ENCODE measurements around the gene TAS2R16.

GRCh38 chr7:122987463-122987862 lies 8.0 kb downstream of the TAS2R16 start:
- TF ChIP-seq CTCF (conservative IDR thresholded peaks at IDR 0.05 in 1 of 2, IDR thresholded peaks at IDR 0.05 in 1 of 2; ENCODE audit: low read depth in 1 of 2, low read length in 2 of 2) (no peak), EZH2 (IDR thresholded peaks at IDR 0.05; ENCODE audit: low read length, missing control alignments) (no peak)
